ENCODE data around the gene HNRNPC.

DNA sequence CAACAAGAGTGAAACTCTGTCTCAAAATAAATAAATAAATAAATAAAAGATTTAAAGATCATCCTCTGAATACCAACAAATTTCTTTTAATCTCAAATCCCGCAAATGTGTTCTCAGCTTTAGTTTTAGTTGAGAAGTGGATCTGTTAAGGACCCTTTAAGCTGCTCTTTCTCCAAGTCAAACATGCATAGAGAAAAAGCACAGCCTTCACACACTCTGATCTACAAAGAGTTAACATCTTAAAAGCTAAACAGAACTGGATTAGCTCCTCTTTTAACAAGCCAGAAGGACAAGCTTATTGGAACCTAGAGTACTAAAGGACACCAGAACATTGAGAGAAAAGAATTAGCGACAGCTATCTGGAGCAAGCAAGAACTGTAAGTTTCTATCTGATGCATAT is 10.5 kb upstream of the HNRNPC start, which contains the start of gene RPGRIP1:
- TF ChIP-seq, protein P1, sequence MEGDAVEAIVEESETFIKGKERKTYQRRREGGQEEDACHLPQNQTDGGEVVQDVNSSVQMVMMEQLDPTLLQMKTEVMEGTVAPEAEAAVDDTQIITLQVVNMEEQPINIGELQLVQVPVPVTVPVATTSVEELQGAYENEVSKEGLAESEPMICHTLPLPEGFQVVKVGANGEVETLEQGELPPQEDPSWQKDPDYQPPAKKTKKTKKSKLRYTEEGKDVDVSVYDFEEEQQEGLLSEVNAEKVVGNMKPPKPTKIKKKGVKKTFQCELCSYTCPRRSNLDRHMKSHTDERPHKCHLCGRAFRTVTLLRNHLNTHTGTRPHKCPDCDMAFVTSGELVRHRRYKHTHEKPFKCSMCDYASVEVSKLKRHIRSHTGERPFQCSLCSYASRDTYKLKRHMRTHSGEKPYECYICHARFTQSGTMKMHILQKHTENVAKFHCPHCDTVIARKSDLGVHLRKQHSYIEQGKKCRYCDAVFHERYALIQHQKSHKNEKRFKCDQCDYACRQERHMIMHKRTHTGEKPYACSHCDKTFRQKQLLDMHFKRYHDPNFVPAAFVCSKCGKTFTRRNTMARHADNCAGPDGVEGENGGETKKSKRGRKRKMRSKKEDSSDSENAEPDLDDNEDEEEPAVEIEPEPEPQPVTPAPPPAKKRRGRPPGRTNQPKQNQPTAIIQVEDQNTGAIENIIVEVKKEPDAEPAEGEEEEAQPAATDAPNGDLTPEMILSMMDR (conservative IDR thresholded peaks at IDR 0.05) = no peak
- no peak for TF ChIP-seq ZFX (IDR thresholded peaks at IDR 0.05)
